Spleen (tissue), 7 donors: ENCODE data around the gene HEATR9.

Experiments used
- POLR2A ChIP-seq, 3 donors: fragments of 450-650 bp; IDR thresholded peaks; one replicate each; pipeline ENCODE4 v1.5.1; 2017; ENCODE audit warnings: antibody characterized with exemption in 3 of 3, mild to moderate bottlenecking in 1 of 3
- TF ChIP-seq, protein P1 (sequence below), 11 experiments: fragments of 200-600 bp in 7 of 11; fragments of 450-650 bp in 4 of 11; sonication (generic) in 4 of 11; IDR thresholded peaks in 8 of 11; conservative IDR thresholded peaks in 3 of 11; 1 replicate in 7 of 11; 2 replicates in 4 of 11; pipeline versions ENCODE4 v1.4.0 to v1.8.0; 2016 to 2021; ENCODE audit warnings: antibody characterized with exemption in 11 of 11, inconsistent platforms in 4 of 11, mild to moderate bottlenecking in 1 of 11
- donor health status: DM: no; HTN: no; CAD: no; lungs with moderate emphysema.
- donor health status: DM: no; HTN: no; CAD: no.
- donor health status: DM: no; HTN: no; CAD: no.

DNA sequence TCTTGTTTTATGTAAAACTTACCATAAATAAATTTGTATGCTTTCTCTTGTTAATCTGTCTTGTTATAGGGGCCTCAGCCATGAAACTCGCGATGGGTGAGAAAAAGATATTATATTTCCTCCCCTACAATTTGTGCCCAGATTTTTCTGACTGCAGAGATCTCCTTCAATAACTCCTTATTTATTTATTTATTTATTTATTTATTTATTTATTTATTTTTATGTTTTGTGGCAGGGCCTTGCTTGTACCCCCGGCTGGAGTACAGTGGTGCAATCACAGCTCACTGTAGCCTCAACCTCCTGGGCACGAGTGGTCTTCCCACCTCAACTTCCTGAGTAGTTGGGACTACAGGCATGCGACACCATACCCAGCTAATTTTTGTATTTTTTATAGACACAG is 34.8 kb upstream of the HEATR9 start:
- TF ChIP-seq, protein P1, sequence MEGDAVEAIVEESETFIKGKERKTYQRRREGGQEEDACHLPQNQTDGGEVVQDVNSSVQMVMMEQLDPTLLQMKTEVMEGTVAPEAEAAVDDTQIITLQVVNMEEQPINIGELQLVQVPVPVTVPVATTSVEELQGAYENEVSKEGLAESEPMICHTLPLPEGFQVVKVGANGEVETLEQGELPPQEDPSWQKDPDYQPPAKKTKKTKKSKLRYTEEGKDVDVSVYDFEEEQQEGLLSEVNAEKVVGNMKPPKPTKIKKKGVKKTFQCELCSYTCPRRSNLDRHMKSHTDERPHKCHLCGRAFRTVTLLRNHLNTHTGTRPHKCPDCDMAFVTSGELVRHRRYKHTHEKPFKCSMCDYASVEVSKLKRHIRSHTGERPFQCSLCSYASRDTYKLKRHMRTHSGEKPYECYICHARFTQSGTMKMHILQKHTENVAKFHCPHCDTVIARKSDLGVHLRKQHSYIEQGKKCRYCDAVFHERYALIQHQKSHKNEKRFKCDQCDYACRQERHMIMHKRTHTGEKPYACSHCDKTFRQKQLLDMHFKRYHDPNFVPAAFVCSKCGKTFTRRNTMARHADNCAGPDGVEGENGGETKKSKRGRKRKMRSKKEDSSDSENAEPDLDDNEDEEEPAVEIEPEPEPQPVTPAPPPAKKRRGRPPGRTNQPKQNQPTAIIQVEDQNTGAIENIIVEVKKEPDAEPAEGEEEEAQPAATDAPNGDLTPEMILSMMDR (IDR thresholded peaks at IDR 0.05 in 8 of 11, conservative IDR thresholded peaks at IDR 0.05 in 3 of 11) = no peak
- TF ChIP-seq POLR2A (IDR thresholded peaks at IDR 0.05) = no peak
